ENCODE measurements around the gene SNRNP40. TPM values are rescaled to one million over a fixed set of nuclear protein-coding genes. Genes with fewer than 3 reads are reported as not detected.

SNRNP40 gene
- total RNA-seq, 2 donors from 2014 or later: 34.7 to 59.6 TPM

DNA sequence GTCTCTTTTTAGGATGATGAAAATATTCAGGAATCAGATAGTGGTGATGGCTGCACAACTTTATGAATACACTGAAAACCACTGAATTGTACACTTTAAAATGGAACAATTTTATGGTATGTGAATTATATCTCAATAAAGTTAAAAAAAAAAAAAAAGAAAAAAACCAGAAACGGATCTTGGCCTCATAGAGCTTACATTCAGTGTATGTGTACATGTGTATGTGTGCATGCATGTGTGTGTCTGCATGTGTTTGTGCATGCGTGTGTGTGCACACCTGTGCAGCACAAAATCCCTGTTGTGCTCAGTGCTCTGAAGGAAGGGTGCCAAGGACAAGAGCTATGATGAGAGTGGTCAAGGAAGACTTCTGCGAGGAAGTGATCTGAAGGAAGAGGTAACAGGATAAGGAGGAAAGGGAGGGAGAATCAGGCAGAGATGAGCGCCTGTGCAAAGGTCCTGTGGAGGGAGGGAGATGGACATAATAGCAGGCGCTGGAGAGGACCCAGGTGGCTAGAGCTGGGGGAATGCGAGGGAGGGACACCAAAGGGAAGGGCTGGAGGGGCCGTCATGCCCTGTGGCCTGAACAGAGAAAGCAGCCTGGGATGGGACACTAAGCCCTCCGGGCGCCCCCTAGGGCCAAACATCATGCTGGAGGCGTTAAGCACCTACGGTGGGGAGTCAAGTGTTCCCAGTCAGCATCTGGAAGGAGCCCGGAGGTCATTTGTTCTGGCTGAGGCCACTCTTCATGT lies 82.1 kb downstream of the SNRNP40 start:
- Histone ChIP-seq H3K36me3 (no peaks in the 10 kb centered on the region), H3K4me3 (no peak overlapping the region), H3K27ac (no peak overlapping the region), H3K9me3 (no peaks in the 10 kb centered on the region), H3K9ac (ENCODE audit: low read depth in 2 of 2, low read length in 2 of 2) (no peak overlapping the region), H3K4me1 (no peaks in the 10 kb centered on the region), H3K27me3 (no peaks in the 10 kb centered on the region)
- TF ChIP-seq, protein P1, sequence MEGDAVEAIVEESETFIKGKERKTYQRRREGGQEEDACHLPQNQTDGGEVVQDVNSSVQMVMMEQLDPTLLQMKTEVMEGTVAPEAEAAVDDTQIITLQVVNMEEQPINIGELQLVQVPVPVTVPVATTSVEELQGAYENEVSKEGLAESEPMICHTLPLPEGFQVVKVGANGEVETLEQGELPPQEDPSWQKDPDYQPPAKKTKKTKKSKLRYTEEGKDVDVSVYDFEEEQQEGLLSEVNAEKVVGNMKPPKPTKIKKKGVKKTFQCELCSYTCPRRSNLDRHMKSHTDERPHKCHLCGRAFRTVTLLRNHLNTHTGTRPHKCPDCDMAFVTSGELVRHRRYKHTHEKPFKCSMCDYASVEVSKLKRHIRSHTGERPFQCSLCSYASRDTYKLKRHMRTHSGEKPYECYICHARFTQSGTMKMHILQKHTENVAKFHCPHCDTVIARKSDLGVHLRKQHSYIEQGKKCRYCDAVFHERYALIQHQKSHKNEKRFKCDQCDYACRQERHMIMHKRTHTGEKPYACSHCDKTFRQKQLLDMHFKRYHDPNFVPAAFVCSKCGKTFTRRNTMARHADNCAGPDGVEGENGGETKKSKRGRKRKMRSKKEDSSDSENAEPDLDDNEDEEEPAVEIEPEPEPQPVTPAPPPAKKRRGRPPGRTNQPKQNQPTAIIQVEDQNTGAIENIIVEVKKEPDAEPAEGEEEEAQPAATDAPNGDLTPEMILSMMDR (IDR thresholded peaks at IDR 0.05): no peak
- no peak for DNase-seq
- intact Hi-C loops (cut with DNase I): no loop called here

Other genes with a start within 250 kb of the SNRNP40 start
- 100 to 1,000 TPM; 119 to 124 TPM for gene PUM1, start 231.1 kb downstream of the SNRNP40 start, total RNA-seq
- gene NKAIN1, start 56.9 kb downstream of the SNRNP40 start, total RNA-seq: under 1 TPM in 1 of 2 donors, not detected in 1; 0.20 TPM
- gene ZCCHC17, start 244 bp upstream of the SNRNP40 start, total RNA-seq: 10 to 100 TPM; 19.8 to 23.9 TPM
- gene FABP3, start 76.3 kb upstream of the SNRNP40 start, total RNA-seq: 1 to 10 TPM; 2.8 to 4.7 TPM
- 100 to 1,000 TPM; 203 to 212 TPM for gene SERINC2, start 116.4 kb upstream of the SNRNP40 start, total RNA-seq

Measured in colonic mucosa (tissue), 4 donors.